K562 (cell line): ENCODE results near the gene PIK3C2G. TPM values are rescaled to one million over a fixed set of nuclear protein-coding genes. Genes with fewer than 3 reads are reported as not detected.

Experiments
- ATAC-seq: fragments of 200-7000 bp; cut with Tn5 transposase; 3 replicates; pipeline ENCODE4 v1.9.1; 2020; ENCODE audit warnings: moderate library complexity
- BruUV-seq: library from RNA; stranded (reverse); fragments of 400-500 nt; replicated peaks from 2 replicates; lab custom pipeline; 2021; lab: Mats Ljungman, UMichigan
- CTCF ChIA-PET: fragments of 300-600 bp; formaldehyde crosslinking; extraction: SDS; loops from one replicate; lab custom pipeline; 2021; ENCODE audit warnings: low intra/inter-chr PET ratio; lab: Yijun Ruan, JAX
- POLR2A ChIA-PET: fragments of 300-600, 350-650 bp; sonication (Branson Sonifier 250); formaldehyde crosslinking; extraction: SDS; loops from one replicate; lab custom pipeline; 2021; ENCODE audit warnings: antibody characterized with exemption, inconsistent platforms; lab: Yijun Ruan, JAX
- DNase-seq, 4 experiments: peaks; one replicate each; pipeline versions ENCODE4 v3.0.0 to v3.0.0-alpha.2; 2011 to 2018; ENCODE audit warnings: low spot score in 3 of 4, mixed read lengths in 3 of 4; ENCODE audit errors: extremely low read depth in 1 of 4
- FAIRE-seq: peaks from 2 replicates; lab custom pipeline; 2011; peaks lifted over from hg19 to GRCh38; lab: Jason Lieb, UNC
- H2AFZ ChIP-seq: 2 replicates; pipeline ENCODE4 v1.6.0; 2011; ENCODE audit warnings: low read depth, low read length, control low read depth, inconsistent platforms
- H3K27ac ChIP-seq: fragments of 200-600 bp; 3 replicates; pipeline ENCODE4 v1.8.0; 2011; ENCODE audit warnings: low read depth, mild to moderate bottlenecking, control low read depth, inconsistent platforms, low read length, moderate library complexity, mixed read lengths; ENCODE audit errors: extremely low read depth
- H3K27me3 ChIP-seq, 2 experiments: fragments of 300-600 bp in 1 of 2; 2 replicates in 1 of 2; 3 replicates in 1 of 2; pipeline versions ENCODE4 v1.6.0 to v1.8.0; 2011; ENCODE audit warnings: inconsistent platforms in 2 of 2, low read length in 2 of 2, mild to moderate bottlenecking in 1 of 2, mixed read lengths in 1 of 2, moderate library complexity in 1 of 2; ENCODE audit not compliant: control insufficient read depth in 2 of 2, insufficient read depth in 2 of 2
- H3K36me3 ChIP-seq: fragments of 300-600 bp; 3 replicates; pipeline ENCODE4 v1.8.0; 2011; ENCODE audit warnings: mild to moderate bottlenecking, low read length, inconsistent platforms; ENCODE audit not compliant: control insufficient read depth, insufficient read depth
- H3K4me1 ChIP-seq, 2 experiments: fragments of 200-600 bp in 1 of 2; replicated peaks in 1 of 2; 2 replicates in 1 of 2; 3 replicates in 1 of 2; pipeline versions ENCODE4 v1.5.1 to v1.8.0; 2011; ENCODE audit warnings: inconsistent platforms in 2 of 2, low read length in 2 of 2, mild to moderate bottlenecking in 1 of 2, mixed read lengths in 1 of 2, moderate library complexity in 1 of 2; ENCODE audit not compliant: control insufficient read depth in 2 of 2, insufficient read depth in 2 of 2
- H3K4me2 ChIP-seq: 2 replicates; pipeline ENCODE4 v1.6.1; 2011; ENCODE audit warnings: low read length, control low read depth, inconsistent platforms, mixed read lengths; ENCODE audit not compliant: insufficient read depth
- H3K4me3 ChIP-seq: fragments of 200-600 bp; sonication (generic), shearing (Covaris generic); 2 replicates; pipeline ENCODE4 v1.5.1; 2016; ENCODE audit warnings: control low read depth, inconsistent platforms
- H3K79me2 ChIP-seq: fragments of 200-600 bp; 3 replicates; pipeline ENCODE4 v1.8.0; 2011; ENCODE audit warnings: low read length, inconsistent platforms; ENCODE audit not compliant: control insufficient read depth, insufficient read depth
- H3K9ac ChIP-seq, 2 experiments: 2 replicates each; pipeline versions ENCODE4 v1.6.0 to v1.6.1; 2011; ENCODE audit warnings: low read depth in 2 of 2, low read length in 2 of 2, control low read depth in 1 of 2, inconsistent platforms in 1 of 2, mild to moderate bottlenecking in 1 of 2, mixed read lengths in 1 of 2; ENCODE audit not compliant: insufficient read depth in 1 of 2
- H3K9me1 ChIP-seq: one replicate; pipeline ENCODE4 v1.6.0; 2011; ENCODE audit warnings: inconsistent platforms, mild to moderate bottlenecking, low read length, moderate library complexity; ENCODE audit not compliant: control insufficient read depth, insufficient read depth
- H3K9me3 ChIP-seq: replicated peaks from 2 replicates; pipeline ENCODE4 v1.5.1; 2011; ENCODE audit warnings: low read depth, low read length, inconsistent platforms; ENCODE audit not compliant: control insufficient read depth, insufficient read depth
- H4K20me1 ChIP-seq: replicated peaks from 2 replicates; pipeline ENCODE4 v1.6.1; 2011; ENCODE audit warnings: low read length, inconsistent platforms, mixed read lengths; ENCODE audit not compliant: control insufficient read depth, insufficient read depth
- BHLHE40 ChIP-seq: IDR thresholded peaks from 2 replicates; pipeline ENCODE4 v1.6.1; 2011; ENCODE audit warnings: low read length, improper control_type of control experiment
- CBFA2T2 ChIP-seq: fragments of 450-650 bp; conservative IDR thresholded peaks from 2 replicates; pipeline ENCODE4 v1.6.1; 2017; ENCODE audit warnings: mild to moderate bottlenecking
- EP400 ChIP-seq: fragments of 450-650 bp; IDR thresholded peaks from 2 replicates; pipeline ENCODE4 v1.6.1; 2017; ENCODE audit warnings: antibody characterized with exemption, mild to moderate bottlenecking, moderate library complexity
- GTF2A2 ChIP-seq: IDR thresholded peaks from 2 replicates; pipeline ENCODE4 v1.6.1; 2016; ENCODE audit warnings: mild to moderate bottlenecking, missing genetic modification characterization, missing compliant biosample characterization
- KLF10 ChIP-seq: fragments of 250-450 bp; sonication (Bioruptor Pico); IDR thresholded peaks from 2 replicates; pipeline ENCODE4 v1.6.1; 2021; ENCODE audit warnings: matching md5 sums
- NCOA6 ChIP-seq: fragments of 450-650 bp; IDR thresholded peaks from 2 replicates; pipeline ENCODE4 v1.6.1; 2017; ENCODE audit warnings: mild to moderate bottlenecking
- TEAD4 ChIP-seq, 2 experiments: sonication (generic) in 1 of 2; formaldehyde crosslinking in 1 of 2; IDR thresholded peaks; 2 replicates each; pipeline versions ENCODE4 v1.6.1 to v1.8.0; 2012 to 2022; ENCODE audit warnings: borderline replicate concordance in 1 of 2, inconsistent platforms in 1 of 2, low read length in 1 of 2, mild to moderate bottlenecking in 1 of 2, missing genetic modification reagents in 1 of 2
- ZNF274 ChIP-seq: IDR thresholded peaks from 2 replicates; pipeline ENCODE4 v1.6.1; 2011; ENCODE audit warnings: low read depth, mild to moderate bottlenecking, low read length, moderate library complexity, borderline replicate concordance
- ZNF507 ChIP-seq: conservative IDR thresholded peaks from 2 replicates; pipeline ENCODE4 v1.6.1; 2017; ENCODE audit warnings: missing genetic modification characterization, missing compliant biosample characterization
- WGBS: fragments of 100-300 bp; shearing (Covaris generic); methylation state at CpG from one replicate; pipeline ENCODE4 v1.1.6; 2016; ENCODE audit warnings: low coverage, mixed read lengths; ENCODE audit not compliant: insufficient coverage; ENCODE audit errors: missing lambda C conversion rate; 5-methylcytosine and 5-hydroxymethylcytosine counted together
- in situ Hi-C: fragments of 300-500 bp; cut with MboI; formaldehyde crosslinking; loops from 4 replicates; pipeline ENCODE4 v1.15.0; 2018; ENCODE audit warnings: inconsistent platforms, mixed read lengths
- intact Hi-C: fragments of 100-400 bp; cut with micrococcal nuclease; formaldehyde crosslinking; loops from 2 replicates; pipeline ENCODE4 v1.14.2; 2022
- polyA plus RNA-seq, 8 experiments: library from polyadenylated mRNA; depleted of rRNA in 4 of 8; stranded (reverse) in 5 of 8; unstranded in 3 of 8; fragments of >200 nt; fragmentation: Nextera tagmentation in 2 of 8; fragmentation: Illumina TruSeq in 1 of 8; extraction: Ambion mirVana in 2 of 8; extraction: Trizol in 1 of 8; gene quantifications; 2 replicates each; pipeline versions ENCODE4 v1.2.1 to v1.2.3, GENCODE V29; 2011 to 2014; ENCODE audit warnings: inconsistent platforms in 1 of 8, missing spikeins in 1 of 8
- total RNA-seq, 7 experiments: library from RNA; depleted of rRNA in 6 of 7; stranded (reverse); fragments of >200 nt in 6 of 7; fragmentation: Illumina TruSeq in 2 of 7; extraction: Trizol in 2 of 7; gene quantifications; 2 replicates each; pipeline versions ENCODE4 v1.2.1 to v1.2.3, GENCODE V29; 2011 to 2021; ENCODE audit warnings: low replicate concordance in 1 of 7
- TF ChIP-seq, protein P1 (sequence below), 2 experiments: fragments of 250-450 bp in 1 of 2; fragments of 450-650 bp in 1 of 2; sonication (Bioruptor Pico) in 1 of 2; IDR thresholded peaks; 2 replicates each; pipeline versions ENCODE4 v1.6.1 to v1.8.0; 2016 to 2021; ENCODE audit warnings: mild to moderate bottlenecking in 2 of 2, moderate library complexity in 2 of 2, missing compliant biosample characterization in 1 of 2, missing genetic modification characterization in 1 of 2
- TF ChIP-seq, protein P2 (sequence below): fragments of 250-450 bp; sonication (Bioruptor Pico); IDR thresholded peaks from 2 replicates; pipeline ENCODE4 v1.8.0; 2021; ENCODE audit warnings: moderate library complexity, mild to moderate bottlenecking, inconsistent platforms
- TF ChIP-seq, protein P3 (sequence below): fragments of 450-650 bp; IDR thresholded peaks from 2 replicates; pipeline ENCODE4 v1.6.1; 2018; ENCODE audit not compliant: partially characterized antibody

Gene PIK3C2G
- total and polyA plus RNA-seq, 9 of the 15 experiments (the other 6 are each of a cell fraction or from before 2014, with no cell fraction given): not detected

DNA sequence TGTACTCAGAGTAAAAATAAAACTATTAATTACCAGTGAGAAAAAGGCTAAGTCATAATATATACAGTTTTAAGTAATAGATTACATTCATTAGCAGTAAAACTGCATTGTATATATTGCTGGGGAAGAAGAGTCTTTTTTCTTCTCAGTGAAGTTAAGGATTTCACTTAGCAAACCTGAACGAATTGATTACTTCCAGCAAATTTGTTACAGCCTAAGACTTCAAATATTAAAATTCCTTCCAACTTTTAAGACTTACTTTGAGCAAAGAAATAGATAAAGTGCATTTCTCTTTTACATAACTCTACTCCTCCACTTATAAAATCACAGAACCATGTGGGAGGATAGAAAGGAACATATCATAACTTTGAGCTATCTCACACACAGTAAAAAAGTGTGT lies 43.3 kb downstream of the PIK3C2G start:
- ATAC-seq (no peak), DNase-seq (no peak), FAIRE-seq (no peak)
- Histone ChIP-seq H4K20me1 (no peaks in the 10 kb centered on the region), H3K9ac (no peak overlapping the region), H3K9me3 (no peaks in the 10 kb centered on the region), H3K36me3 (no peaks in the 10 kb centered on the region), H3K27ac (no peak overlapping the region), H3K79me2 (no peaks in the 10 kb centered on the region), H3K27me3 (no peaks in the 10 kb centered on the region), H3K9me1 (no peaks in the 10 kb centered on the region), H3K4me1 (no peaks in the 10 kb centered on the region), H2AFZ (no peak overlapping the region), H3K4me3 (no peak overlapping the region), H3K4me2 (no peak overlapping the region)
- no TSS peak for BruUV-seq
- POLR2A ChIA-PET: no interaction called here
- TF ChIP-seq CBFA2T2 (no peak), ZNF274 (no peak), KLF10 (CRISPR knock-in tag) (no peak), BHLHE40 (no peak), TEAD4 (IDR thresholded peaks at IDR 0.05; ENCODE audit: low read length) (no peak), TEAD4 (CRISPR knock-in tag; IDR thresholded peaks at IDR 0.05; ENCODE audit: borderline replicate concordance) (no peak), NCOA6 (no peak), EP400 (no peak), ZNF507 (no peak), GTF2A2 (tag) (no peak)
- TF ChIP-seq, protein P1, sequence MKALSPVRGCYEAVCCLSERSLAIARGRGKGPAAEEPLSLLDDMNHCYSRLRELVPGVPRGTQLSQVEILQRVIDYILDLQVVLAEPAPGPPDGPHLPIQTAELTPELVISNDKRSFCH (CRISPR knock-in tag; IDR thresholded peaks at IDR 0.05): no peak
- TF ChIP-seq, protein P1 (tag; IDR thresholded peaks at IDR 0.05): no peak
- TF ChIP-seq, protein P2, sequence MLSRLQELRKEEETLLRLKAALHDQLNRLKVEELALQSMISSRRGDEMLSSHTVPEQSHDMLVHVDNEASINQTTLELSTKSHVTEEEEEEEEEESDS (CRISPR knock-in tag): no peak
- TF ChIP-seq, protein P3, sequence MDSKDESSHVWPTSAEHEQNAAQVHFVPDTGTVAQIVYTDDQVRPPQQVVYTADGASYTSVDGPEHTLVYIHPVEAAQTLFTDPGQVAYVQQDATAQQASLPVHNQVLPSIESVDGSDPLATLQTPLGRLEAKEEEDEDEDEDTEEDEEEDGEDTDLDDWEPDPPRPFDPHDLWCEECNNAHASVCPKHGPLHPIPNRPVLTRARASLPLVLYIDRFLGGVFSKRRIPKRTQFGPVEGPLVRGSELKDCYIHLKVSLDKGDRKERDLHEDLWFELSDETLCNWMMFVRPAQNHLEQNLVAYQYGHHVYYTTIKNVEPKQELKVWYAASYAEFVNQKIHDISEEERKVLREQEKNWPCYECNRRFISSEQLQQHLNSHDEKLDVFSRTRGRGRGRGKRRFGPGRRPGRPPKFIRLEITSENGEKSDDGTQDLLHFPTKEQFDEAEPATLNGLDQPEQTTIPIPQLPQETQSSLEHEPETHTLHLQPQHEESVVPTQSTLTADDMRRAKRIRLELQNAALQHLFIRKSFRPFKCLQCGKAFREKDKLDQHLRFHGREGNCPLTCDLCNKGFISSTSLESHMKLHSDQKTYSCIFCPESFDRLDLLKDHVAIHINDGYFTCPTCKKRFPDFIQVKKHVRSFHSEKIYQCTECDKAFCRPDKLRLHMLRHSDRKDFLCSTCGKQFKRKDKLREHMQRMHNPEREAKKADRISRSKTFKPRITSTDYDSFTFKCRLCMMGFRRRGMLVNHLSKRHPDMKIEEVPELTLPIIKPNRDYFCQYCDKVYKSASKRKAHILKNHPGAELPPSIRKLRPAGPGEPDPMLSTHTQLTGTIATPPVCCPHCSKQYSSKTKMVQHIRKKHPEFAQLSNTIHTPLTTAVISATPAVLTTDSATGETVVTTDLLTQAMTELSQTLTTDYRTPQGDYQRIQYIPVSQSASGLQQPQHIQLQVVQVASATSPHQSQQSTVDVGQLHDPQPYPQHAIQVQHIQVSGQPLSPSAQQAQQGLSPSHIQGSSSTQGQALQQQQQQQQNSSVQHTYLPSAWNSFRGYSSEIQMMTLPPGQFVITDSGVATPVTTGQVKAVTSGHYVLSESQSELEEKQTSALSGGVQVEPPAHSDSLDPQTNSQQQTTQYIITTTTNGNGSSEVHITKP: no peak
- intact Hi-C loops (loop anchor here (5.0 kb wide), 1 partner anchor 37 kb away; no protein-coding TSS in a partner anchor), in situ Hi-C loops (no loop called here)
- CTCF ChIA-PET: no interaction called here
- 8% methylated on average over 1 of the region's 1 CpG for WGBS
